ENCODE results near the gene MRM3.

The MRM3 gene

DNA sequence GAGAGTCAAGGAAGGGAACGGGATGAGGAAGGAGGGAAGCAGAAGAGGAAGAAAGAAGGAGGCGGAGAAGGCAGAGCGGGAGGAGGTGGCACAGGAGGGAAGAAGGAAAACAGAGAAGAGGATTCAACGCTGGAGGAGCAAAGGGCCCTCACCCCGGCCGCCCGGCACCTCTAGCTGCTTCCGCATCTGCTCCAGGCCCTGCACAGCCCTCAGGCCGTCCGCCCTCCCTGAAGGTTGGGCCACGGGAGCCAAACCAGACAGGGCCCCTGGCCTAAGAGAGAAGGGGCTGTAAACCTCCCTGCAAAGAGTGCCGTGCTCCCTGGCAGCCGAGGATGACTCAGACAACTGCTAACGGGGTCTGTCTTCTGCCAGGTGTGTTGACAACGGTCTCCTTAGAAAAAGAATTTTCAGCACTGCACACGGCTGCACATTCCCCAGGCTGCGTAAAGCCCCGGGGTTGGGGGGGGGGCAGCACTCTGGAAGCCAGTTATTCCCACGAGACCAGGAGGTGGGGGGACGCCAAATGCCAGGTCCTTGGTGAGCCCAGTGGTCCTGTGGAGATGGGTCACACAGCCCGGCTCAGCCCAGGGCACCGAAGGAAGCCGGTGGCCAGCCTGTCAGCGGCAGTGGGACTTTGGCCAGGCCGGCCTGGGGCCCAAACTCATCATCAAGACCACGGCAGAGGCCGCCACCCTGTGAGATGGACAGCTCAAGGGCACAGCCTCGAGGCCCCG is 29.1 kb downstream of the MRM3 start:
- DNase-seq (ENCODE audit: low spot score) = no peak
- in situ Hi-C loops (cut with MboI; ENCODE audit: low pct_unique_long_range_greater_than_20kb, low sequenced_read_pairs, unreplicated experiment) = no loop called here
- no peak for TF ChIP-seq CTCF (IDR thresholded peaks at IDR 0.05; ENCODE audit: extremely low read depth, insufficient read depth, missing control alignments)

GRCh38 chr17:812638-813204 is 30.6 kb downstream of the MRM3 start:
- TF ChIP-seq CTCF (IDR thresholded peaks at IDR 0.05; ENCODE audit: extremely low read depth, insufficient read depth, missing control alignments) = no peak
- no peak for DNase-seq (ENCODE audit: low spot score)
- in situ Hi-C loops (cut with MboI; ENCODE audit: low pct_unique_long_range_greater_than_20kb, low sequenced_read_pairs, unreplicated experiment) = no loop called here

DNA sequence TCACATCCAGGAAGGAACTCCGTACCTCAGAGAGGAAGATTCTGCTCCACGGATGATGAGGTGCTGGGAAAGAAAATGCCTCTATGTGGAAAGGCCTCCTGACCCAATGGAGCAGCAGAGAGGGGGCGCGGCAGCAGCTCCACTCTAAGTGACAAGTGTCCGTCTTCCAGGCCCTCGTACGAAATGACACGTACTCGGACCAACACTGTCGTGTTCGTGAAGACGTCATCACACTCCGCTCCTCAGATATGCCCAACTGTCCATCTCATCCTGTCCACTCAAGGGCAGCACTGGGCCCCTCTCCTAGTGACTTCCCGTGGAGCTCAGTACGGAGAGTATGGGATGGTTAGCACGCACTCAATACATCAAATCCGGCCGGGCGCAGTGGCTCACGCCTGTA is 32.2 kb downstream of the MRM3 start:
- in situ Hi-C loops (cut with MboI; ENCODE audit: low pct_unique_long_range_greater_than_20kb, low sequenced_read_pairs, unreplicated experiment) = no loop called here
- no peak for TF ChIP-seq CTCF (IDR thresholded peaks at IDR 0.05; ENCODE audit: extremely low read depth, insufficient read depth, missing control alignments)
- no peak for DNase-seq (ENCODE audit: low spot score)

GRCh38 chr17:819251-819650 is 37.1 kb downstream of the MRM3 start:
- TF ChIP-seq CTCF (IDR thresholded peaks at IDR 0.05; ENCODE audit: extremely low read depth, insufficient read depth, missing control alignments) = no peak
- in situ Hi-C loops (cut with MboI; ENCODE audit: low pct_unique_long_range_greater_than_20kb, low sequenced_read_pairs, unreplicated experiment) = no loop called here

DNA sequence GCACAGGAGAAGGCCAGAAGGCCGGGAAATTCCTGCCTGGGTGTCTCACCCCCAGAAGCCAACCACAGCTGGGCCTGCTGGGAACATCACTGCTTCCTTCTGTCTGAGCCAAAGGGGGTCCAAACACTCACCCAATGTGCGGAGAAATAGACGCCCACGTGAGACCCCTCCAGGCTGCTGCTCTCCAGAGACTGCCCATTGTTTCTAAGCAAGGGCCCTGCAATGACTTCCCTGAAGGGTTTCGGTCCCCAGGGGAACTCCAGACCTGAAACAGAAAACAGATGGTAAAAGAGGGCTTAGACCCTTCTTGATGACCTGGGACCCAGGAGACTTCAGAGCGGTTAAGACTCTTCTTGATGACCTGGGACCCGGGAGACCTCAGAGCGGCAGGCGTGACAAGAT is 41.3 kb downstream of the MRM3 start:
- no peak for TF ChIP-seq CTCF (IDR thresholded peaks at IDR 0.05; ENCODE audit: extremely low read depth, insufficient read depth, missing control alignments)
- in situ Hi-C loops (cut with MboI; ENCODE audit: low pct_unique_long_range_greater_than_20kb, low sequenced_read_pairs, unreplicated experiment) = no loop called here
- DNase-seq (ENCODE audit: low spot score) = peak; percentile 74

More at GRCh38 chr17:819251-819650, 37.1 kb downstream of the MRM3 start:
- no peak for DNase-seq (ENCODE audit: low spot score)

DNA sequence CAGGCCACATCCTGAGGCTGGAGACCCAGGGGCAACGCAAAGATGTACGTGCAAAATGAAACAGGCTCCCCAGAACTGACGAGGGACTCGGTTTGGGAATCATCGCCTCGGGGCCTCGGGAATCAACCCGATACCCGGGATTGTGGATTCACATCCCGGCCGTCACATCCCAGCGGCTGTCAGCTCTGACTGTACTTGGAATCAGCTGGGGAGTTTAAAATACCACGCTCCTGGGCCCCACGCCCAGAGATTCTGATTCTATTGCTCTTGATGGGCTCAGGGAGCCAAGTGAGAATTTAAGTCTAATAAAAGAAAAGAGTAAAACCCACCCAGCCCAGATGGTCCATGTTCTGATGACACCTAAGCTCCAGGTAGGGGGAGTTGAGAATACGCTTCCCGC is 42.2 kb downstream of the MRM3 start:
- TF ChIP-seq CTCF (IDR thresholded peaks at IDR 0.05; ENCODE audit: extremely low read depth, insufficient read depth, missing control alignments) = no peak

More for the DNA sequence above, 42.2 kb downstream of the MRM3 start:
- in situ Hi-C loops (cut with MboI; ENCODE audit: low pct_unique_long_range_greater_than_20kb, low sequenced_read_pairs, unreplicated experiment) = no loop called here
- DNase-seq (ENCODE audit: low spot score) = no peak
